ELF-1 (cell line): ENCODE data around the gene GPR39.

ENCODE experiments used
- DNase-seq: peaks from one replicate; pipeline ENCODE4 v3.0.0-alpha.2; 2016; ENCODE audit warnings: low read depth, low spot score

The GPR39 gene

GRCh38 chr2:132670496-132671150 lies 254.0 kb downstream of the GPR39 start:
- DNase-seq: peak; percentile 51

- DNase-seq: peak; percentile 81
These were observed 254.7 kb downstream of the GPR39 start for GRCh38 chr2:132671151-132671835.

- no peak for DNase-seq
These were observed 260.4 kb downstream of the GPR39 start for GRCh38 chr2:132676999-132677398.

GRCh38 chr2:132677661-132678060 lies 261.1 kb downstream of the GPR39 start:
- DNase-seq: no peak

GRCh38 chr2:132678483-132678882 lies 261.9 kb downstream of the GPR39 start:
- DNase-seq: no peak

- DNase-seq: no peak
These were observed 263.9 kb downstream of the GPR39 start for GRCh38 chr2:132680544-132680943.

GRCh38 chr2:132681766-132682165 lies 265.2 kb downstream of the GPR39 start:
- DNase-seq: no peak

GRCh38 chr2:132690664-132691303 lies 274.2 kb downstream of the GPR39 start:
- no peak for DNase-seq

- DNase-seq: no peak
These were observed 275.0 kb downstream of the GPR39 start for GRCh38 chr2:132691556-132691955.

- DNase-seq: no peak
These were observed 276.2 kb downstream of the GPR39 start for GRCh38 chr2:132692816-132693215.
